Left renal cortex interstitium (tissue), 4 donors: ENCODE data around the gene C11orf65. TPM values are rescaled to one million over a fixed set of nuclear protein-coding genes. Genes with fewer than 3 reads are reported as not detected.

Source experiments
- DNase-seq, 4 donors: peaks; one replicate each; pipeline ENCODE4 v3.0.0-alpha.2; 2013; ENCODE audit warnings: low read depth in 4 of 4, low spot score in 2 of 4, missing footprints in 1 of 4
- polyA plus RNA-seq, 4 donors: library from polyadenylated mRNA; unstranded; fragments of 120-200 nt; gene quantifications; one replicate each; pipeline ENCODE4 v1.2.1, GENCODE V29; 2013; ENCODE audit not compliant: insufficient read length in 4 of 4

C11orf65 gene
- 1 to 10 TPM; 1.3 to 3.1 (median 2.7) TPM for polyA plus RNA-seq

DNA sequence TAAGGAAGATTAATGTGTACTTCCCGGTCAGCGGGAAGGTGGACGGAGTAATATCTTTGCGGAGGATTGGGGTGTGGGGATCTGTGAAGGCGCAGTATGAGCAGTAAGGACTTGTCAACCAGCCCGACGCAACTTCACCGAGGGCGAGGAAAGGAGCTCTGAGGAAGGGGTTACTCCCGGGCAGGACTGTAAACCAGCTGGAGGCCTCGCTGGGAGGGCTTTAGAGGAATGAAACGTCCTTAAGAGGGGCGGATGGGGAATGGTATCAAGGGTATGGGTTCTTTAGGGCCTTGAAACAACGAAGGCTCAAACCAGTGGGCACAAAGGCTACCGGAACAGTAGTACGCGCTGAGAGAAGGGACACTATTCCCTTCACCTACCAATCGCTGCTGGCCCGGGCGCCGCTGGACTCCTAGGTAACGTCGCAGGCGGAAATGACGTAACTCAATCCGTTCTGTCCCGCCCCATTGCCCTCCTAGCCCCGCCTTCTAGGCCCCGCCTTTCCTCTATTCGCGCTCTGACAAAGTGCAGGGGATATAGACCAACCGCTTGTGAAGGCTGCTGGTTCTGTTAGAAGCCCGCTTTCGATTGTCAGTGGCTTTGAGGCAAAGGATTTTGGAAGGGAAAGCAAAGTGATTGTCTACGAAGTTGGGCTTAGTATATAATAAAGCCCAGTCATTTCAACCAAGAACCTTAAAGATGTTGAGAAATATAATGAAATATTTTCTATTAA is at the start of gene C11orf65:
Gene C11orf65, minus strand, starts transcription at position 439 of the 733 bp plus-strand sequence. CDS start 5,970 bp downstream, outside the sequence.
- DNase-seq = peak; percentile 96 to 97 (median 97)

- DNase-seq = no peak
Measured at GRCh38 chr11:108516125-108516524, 48.8 kb upstream of the C11orf65 start.

DNA sequence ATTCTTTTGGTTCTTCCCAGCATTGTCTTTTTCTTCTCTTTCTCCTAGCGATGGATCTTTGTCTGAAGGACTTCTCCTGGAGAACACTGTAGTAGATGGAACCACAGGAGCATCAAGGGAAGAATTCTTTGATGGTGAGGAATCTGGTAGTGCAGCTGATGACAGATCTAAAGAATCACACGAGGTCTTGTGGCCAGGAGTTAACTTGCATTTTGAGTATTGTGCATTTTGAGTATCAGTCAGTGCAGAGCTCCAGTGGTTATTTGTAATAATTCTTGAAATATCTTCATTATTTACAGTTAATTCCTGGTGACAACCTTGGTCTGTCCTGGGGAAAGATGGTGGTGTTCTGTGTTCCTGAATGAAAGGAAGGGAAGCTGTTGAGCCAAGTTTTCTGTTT is 45.4 kb upstream of the C11orf65 start:
- no peak for DNase-seq

DNA sequence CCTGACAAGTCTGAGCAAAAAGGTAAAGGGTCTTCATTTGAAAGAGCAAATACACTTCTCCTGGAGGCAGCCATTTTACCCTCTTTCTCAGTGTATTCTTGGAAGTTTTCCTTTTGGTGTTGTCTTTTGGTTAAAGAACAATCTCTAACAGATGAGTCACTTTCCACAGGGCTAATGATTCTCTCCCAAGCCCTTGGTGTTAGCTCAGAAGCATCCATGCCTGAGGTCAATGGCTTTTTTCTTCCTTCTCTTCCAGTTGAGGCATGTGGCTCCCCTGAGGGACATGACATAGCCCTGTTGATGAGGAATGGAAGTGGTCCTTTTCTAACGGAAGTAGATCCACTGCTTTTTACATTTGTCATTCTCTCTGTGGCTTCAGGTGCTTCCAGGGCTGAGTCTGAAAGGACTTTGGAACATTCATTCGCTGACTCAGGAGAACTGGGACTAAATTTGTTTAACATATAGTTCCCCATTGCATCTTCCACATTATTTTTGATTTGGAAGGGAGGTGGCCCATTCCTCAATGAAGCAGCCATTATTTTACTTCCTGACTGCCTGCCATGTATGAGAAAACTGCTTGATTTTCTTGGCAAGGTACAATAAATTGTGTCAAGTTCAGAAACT is 44.6 kb upstream of the C11orf65 start:
- no peak for DNase-seq

- DNase-seq = no peak
Measured at GRCh38 chr11:108508653-108509593, 41.6 kb upstream of the C11orf65 start.

- no peak for DNase-seq
Measured at GRCh38 chr11:108501396-108501795, 34.1 kb upstream of the C11orf65 start.

DNA sequence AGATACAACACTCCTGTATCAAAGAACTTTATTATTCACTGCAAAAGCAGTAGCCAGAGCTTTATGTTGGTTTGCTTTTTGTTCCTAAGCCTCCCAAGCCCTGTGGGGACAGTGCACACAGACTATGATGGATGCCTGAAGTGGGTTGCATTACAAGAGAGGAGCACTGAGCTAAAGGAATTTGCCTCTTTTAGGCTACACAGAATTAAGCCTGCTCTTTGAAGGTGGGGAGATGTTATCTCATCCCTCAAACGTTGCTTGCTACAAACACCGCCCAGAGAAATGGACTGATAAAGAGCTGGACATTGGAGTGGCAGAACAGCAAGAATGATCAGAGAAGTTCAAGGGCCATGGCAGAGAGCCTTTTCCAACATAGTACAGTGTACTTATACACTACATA is 33.4 kb upstream of the C11orf65 start:
- DNase-seq = no peak

DNA sequence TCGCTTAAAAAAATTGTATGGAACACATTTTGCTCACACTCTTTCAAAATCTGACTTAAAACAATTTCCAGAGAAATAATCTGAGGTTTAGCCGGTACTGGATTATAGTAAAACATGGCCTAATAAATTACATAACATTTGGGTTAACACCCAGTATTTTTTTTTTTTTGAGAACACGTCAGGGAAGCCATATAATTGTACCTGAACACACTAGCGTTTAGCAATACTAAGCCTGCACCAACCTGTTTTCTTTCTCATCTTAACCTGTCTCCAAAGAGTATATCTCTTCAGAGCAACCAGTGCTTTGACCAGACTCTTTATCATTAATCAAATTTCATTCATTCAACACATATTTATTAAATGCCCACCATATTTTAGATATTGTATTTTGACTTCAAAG is 32.8 kb upstream of the C11orf65 start:
- no peak for DNase-seq

DNA sequence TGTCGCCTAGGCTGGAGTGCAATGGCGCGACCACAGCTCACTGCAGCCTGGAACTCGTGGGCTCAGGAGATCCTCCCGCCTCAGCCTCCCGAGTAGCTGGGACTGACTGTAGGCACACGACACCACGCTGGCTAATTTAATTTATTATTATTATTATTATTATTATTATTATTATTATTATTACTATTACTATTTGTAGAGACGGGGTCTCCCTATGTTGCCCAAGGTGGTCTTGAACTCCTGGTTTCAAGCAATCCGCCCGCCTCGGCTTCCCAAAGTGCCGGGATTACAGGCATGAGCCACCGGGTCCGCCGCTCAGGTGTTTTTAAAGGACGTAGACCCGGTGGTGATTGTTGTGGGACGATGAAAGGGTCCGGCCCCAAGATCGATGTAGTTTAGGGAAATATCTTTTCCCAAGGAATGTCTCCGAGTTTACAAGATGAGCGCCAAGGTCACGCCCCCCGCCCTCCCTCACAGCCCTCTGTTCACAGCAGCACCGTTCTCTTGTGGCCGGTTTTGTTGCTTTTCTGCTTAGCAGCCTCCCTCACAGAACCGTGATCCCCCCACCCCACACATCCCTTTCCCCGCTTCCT is 31.6 kb upstream of the C11orf65 start:
- DNase-seq = no peak

DNA sequence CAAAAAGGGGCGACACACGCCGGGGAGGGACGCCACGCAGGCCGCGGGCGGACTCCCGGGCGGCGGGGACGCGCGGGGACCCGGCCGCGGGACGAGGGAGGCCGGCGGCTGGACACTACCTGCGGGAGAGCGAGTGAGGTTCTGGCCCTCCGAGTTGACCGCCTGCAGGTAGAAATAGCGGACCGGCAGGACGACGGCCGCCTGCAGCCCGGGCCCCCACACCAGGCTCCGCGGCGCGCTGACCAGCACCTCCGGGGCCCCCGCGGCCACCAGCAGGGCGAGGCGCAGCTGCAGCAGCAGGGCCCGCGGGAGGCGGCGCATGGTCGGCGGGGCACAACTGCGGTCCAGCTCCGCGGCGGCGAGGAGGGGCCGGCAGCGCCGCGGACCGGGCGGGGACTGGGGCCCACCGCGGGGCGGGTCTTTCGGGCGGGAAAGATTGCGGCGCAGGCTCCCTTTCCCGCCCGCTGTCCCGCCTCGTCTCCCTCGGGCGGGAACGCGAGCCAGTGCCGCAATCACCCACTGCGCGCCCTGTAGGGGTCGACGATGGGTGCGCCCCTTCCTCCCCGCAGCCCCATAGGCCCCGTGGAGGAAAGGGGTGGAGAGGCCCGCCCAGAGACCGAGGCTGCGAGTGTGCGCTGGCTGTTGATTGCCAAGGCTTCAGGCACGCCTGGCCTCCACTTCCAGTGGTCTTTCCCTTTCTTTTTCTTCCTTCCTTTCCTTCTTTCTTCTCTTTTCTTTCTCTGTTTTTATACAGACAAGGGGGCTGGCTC is 30.9 kb upstream of the C11orf65 start, which contains the start of gene POGLUT3:
Gene POGLUT3, minus strand, starts transcription at position 339 of the 770 bp plus-strand sequence. Its CDS starts 18 bp downstream, at position 321.
- DNase-seq = peak; percentile 28 to 60 (median 44)

DNA sequence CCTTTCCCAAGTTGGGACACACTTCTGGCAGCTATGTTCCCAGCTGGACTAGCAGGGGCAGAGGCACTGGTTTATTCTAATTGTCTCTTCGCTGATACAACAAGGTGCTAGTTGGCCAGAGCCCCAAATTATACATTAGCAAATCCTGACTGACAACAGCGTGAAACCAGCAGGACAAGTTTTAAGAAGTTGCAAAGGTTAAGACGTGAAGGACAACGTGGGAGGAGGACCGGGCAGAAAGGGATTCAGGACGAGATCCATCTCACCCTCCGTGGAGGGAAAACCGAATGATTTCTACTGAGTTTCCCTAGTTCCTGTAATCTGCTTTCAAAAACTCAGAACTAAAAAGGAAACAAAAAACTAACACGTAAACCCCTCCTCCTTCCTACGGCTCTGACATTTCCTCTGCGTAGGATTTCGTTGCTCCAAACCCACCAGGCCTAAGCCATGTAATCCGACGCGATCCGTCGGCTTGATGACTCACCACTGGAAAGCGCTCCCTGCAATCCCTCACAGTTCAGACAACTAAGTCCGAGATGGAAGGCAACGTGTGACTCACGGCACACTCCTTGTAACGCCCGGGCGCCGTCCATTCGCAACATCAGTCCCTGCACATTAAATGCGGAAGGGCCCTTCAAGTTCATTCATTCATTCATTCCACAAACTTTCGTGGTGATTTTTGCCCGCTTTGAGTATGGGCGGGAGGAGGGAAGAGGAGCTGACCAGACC is 30.2 kb upstream of the C11orf65 start:
- peak; percentile 79 to 89 (median 86) for DNase-seq

GRCh38 chr11:108496643-108497256 is 29.4 kb upstream of the C11orf65 start:
- peak in 2 of 4 donors; percentile 9 to 14 for DNase-seq

DNA sequence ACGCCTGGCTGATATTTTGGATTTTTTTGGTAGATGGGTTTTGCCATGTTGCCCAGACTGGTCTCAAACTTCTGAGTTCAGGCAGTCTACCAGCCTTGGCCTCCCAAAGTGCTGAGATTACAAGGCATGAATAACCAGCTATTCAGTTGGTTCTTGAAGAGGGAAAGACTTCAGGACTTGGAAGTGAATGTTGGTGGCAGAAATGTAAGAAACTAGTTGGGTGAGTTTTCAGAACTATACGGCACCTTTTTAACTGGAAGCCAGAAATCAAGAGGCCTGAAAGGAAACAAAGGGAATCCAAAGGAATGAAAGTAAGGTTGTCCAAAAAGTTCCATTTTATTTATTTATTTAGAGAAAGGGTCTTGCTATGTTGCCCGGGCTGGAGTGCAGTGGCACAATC is 28.0 kb upstream of the C11orf65 start:
- no peak for DNase-seq

- no peak for DNase-seq
Measured at GRCh38 chr11:108494182-108494581, 26.9 kb upstream of the C11orf65 start.

DNA sequence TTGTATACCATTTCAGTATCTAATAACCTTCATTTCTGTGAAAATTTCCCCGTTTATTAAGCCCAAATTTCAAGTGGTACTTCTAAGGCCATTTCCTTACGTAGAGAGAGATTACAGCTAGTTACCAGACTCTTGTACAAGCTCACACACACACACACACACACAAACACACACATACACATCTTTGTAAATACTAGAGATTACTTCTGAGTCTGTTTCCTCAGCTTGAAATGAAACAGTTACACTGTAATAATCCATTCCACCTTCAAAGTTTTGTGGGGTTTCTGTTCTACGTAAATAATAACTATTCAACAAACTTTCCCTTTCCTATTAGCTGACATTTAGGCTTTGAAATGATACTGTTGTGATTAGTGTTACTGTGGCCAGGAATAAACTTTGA is 24.6 kb upstream of the C11orf65 start:
- DNase-seq = no peak

DNA sequence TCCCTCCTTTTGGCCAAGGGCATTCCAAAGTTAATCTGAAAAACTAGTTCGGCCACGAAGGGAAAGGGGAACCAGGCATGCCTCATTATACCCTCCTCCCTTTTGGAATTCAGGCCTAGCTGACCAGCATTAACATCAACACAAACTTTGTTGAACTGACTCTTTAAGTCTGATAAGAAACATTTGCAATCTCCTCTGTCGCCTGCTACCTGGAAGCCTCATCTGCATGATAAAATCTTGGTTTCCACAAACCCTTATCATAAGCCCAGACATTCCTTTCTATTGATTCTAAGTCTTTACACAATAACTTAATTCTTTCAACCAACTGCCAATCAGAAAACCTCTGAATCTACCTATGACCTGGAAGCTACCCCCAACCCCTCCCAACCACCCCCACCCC is 19.5 kb upstream of the C11orf65 start:
- no peak for DNase-seq

DNA sequence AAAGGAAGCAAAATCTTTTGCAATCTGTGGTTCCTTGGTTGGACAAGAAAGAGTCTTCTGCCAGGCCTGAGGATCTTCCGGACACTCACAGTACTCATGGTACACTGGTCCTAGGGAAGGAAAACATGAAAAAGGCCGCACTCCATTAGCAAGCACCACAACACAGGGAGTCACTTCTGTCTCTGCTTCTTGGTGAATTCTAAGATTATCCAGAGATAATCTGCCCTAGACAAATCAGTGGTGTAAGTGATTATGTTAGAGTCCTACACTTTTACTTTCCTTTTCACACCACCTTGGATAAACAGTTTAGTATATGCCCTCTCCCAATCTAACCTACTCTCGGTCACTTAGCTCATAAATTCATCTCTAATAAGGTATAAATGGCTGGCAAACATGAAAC is 19.0 kb upstream of the C11orf65 start:
- no peak for DNase-seq

- DNase-seq = no peak
Measured at GRCh38 chr11:108483163-108483562, 15.8 kb upstream of the C11orf65 start.
